Activated CD4-positive, alpha-beta T cell treated with anti-CD3 and anti-CD28 coated beads for 36 hours (primary cell): ENCODE results near the gene C7orf25. TPM values are rescaled to one million over a fixed set of nuclear protein-coding genes. Genes with fewer than 3 reads are reported as not detected.

ENCODE experiments used
- ATAC-seq: fragments of 200-7000 bp; cut with Tn5 transposase; one replicate; pipeline ENCODE4 v1.10.0; 2021; ENCODE audit warnings: mild to moderate bottlenecking, moderate library complexity
- CTCF ChIA-PET: fragments of 350-600 bp; sonication (Branson Sonifier 250); formaldehyde crosslinking; loops from one replicate; lab custom pipeline; 2021; ENCODE audit warnings: antibody characterized with exemption; lab: Charles Lee
- POLR2A ChIA-PET: fragments of 350-600 bp; sonication (Branson Sonifier 250); formaldehyde crosslinking; loops from one replicate; lab custom pipeline; 2021; ENCODE audit warnings: antibody characterized with exemption, inconsistent platforms; lab: Charles Lee
- DNase-seq: peaks from one replicate; pipeline ENCODE4 v3.0.0-alpha.2; 2020
- H3K27ac Mint-ChIP-seq: one replicate; pipeline ENCODE4 v1.8.0; 2021; ENCODE audit warnings: mixed read lengths
- H3K27me3 Mint-ChIP-seq: one replicate; pipeline ENCODE4 v1.8.0; 2021; ENCODE audit warnings: mixed read lengths
- H3K36me3 Mint-ChIP-seq: one replicate; pipeline ENCODE4 v1.8.0; 2021; ENCODE audit warnings: low read depth, mixed read lengths
- H3K4me1 Mint-ChIP-seq: one replicate; pipeline ENCODE4 v1.8.0; 2021; ENCODE audit warnings: mixed read lengths
- H3K4me3 Mint-ChIP-seq: one replicate; pipeline ENCODE4 v1.8.0; 2021; ENCODE audit warnings: mild to moderate bottlenecking, moderate library complexity, mixed read lengths
- H3K9me3 Mint-ChIP-seq: one replicate; pipeline ENCODE4 v1.8.0; 2021; ENCODE audit warnings: low read depth, mixed read lengths
- intact Hi-C, 2 experiments: fragments of 100-400 bp; cut with DNase I in 1 of 2; cut with micrococcal nuclease in 1 of 2; formaldehyde crosslinking; loops; one replicate each; pipeline versions ENCODE4 v1.14.2 to v1.15.1; 2022 to 2024; cut with DNase I, micrococcal nuclease
- total RNA-seq, 2 experiments: library from RNA; stranded (reverse); gene quantifications; one replicate each; pipeline ENCODE4 v1.2.3, GENCODE V29; 2021

The C7orf25 gene
- total RNA-seq, 2 experiments from 2014 or later, result 2.7 to 5.4 TPM

- CTCF ChIA-PET, result interaction anchor here (0.9 to 1.4 kb wide), 2 partner anchors 54 to 940 kb away, joined by 3 to 5 read pairs; no protein-coding TSS in a partner anchor
- no peaks in the 10 kb centered on the region for H3K4me1 Mint-ChIP-seq
- no peak for DNase-seq
- no peak for ATAC-seq
- H3K27ac Mint-ChIP-seq, result no peak overlapping the region
- POLR2A ChIA-PET, result no interaction called here
- no peak overlapping the region for H3K4me3 Mint-ChIP-seq
- no peaks in the 10 kb centered on the region for H3K9me3 Mint-ChIP-seq
- H3K36me3 Mint-ChIP-seq, result no peaks in the 10 kb centered on the region
- no peaks in the 10 kb centered on the region for H3K27me3 Mint-ChIP-seq
- intact Hi-C loops, result no loop called here
These were observed 31.5 kb downstream of the C7orf25 start for GRCh38 chr7:42880392-42880791.

- H3K9me3 Mint-ChIP-seq, result no peaks in the 10 kb centered on the region
- DNase-seq (no peak), ATAC-seq (no peak)
- H3K4me3 Mint-ChIP-seq, result no peak overlapping the region
- intact Hi-C loops, result loop anchor here in 1 of 2 experiments (5.0 kb wide), 2 partner anchors 866 to 901 kb away; no protein-coding TSS in a partner anchor
- H3K4me1 Mint-ChIP-seq, result no peaks in the 10 kb centered on the region
- H3K27me3 Mint-ChIP-seq, result no peaks in the 10 kb centered on the region
- no peaks in the 10 kb centered on the region for H3K36me3 Mint-ChIP-seq
- CTCF ChIA-PET, result interaction anchor here (0.6 to 2.7 kb wide), 6 partner anchors 9 to 775 kb away, joined by 3 to 16 read pairs (median 3); no protein-coding TSS in a partner anchor
- POLR2A ChIA-PET, result no interaction called here
- no peak overlapping the region for H3K27ac Mint-ChIP-seq
These were observed 33.6 kb downstream of the C7orf25 start for GRCh38 chr7:42878303-42878702.

- ATAC-seq (no peak), DNase-seq (no peak)
- no peaks in the 10 kb centered on the region for H3K27me3 Mint-ChIP-seq
- no peaks in the 10 kb centered on the region for H3K36me3 Mint-ChIP-seq
- no peak overlapping the region for H3K27ac Mint-ChIP-seq
- H3K4me1 Mint-ChIP-seq, result no peaks in the 10 kb centered on the region
- H3K9me3 Mint-ChIP-seq, result no peaks in the 10 kb centered on the region
- CTCF ChIA-PET, result interaction anchor here (0.6 to 2.7 kb wide), 10 partner anchors 9 to 937 kb away, joined by 3 to 16 read pairs (median 4); no protein-coding TSS in a partner anchor
- intact Hi-C loops, result loop anchor here in 1 of 2 experiments (2.0 to 5.0 kb wide), 3 partner anchors 866 to 937 kb away; no protein-coding TSS in a partner anchor
- H3K4me3 Mint-ChIP-seq, result no peak overlapping the region
- POLR2A ChIA-PET, result no interaction called here
These were observed 34.0 kb downstream of the C7orf25 start for GRCh38 chr7:42877862-42878261.

GRCh38 chr7:42876182-42877068 is 35.4 kb downstream of the C7orf25 start:
- no peak overlapping the region for H3K27ac Mint-ChIP-seq
- no peaks in the 10 kb centered on the region for H3K9me3 Mint-ChIP-seq
- intact Hi-C loops, result loop anchor here in 1 of 2 experiments (2.0 to 5.0 kb wide), 3 partner anchors 864 to 936 kb away; no protein-coding TSS in a partner anchor
- H3K27me3 Mint-ChIP-seq, result no peaks in the 10 kb centered on the region
- H3K4me3 Mint-ChIP-seq, result no peak overlapping the region
- ChIA-PET CTCF (interaction anchor here (0.6 to 2.7 kb wide), 17 partner anchors 9 to 936 kb away, joined by 3 to 16 read pairs (median 4); no protein-coding TSS in a partner anchor), POLR2A (interaction anchor here (0.5 to 0.6 kb wide), 2 partner anchors 14 to 31 kb away, joined by 3 to 4 read pairs; no protein-coding TSS in a partner anchor)
- ATAC-seq (peak; percentile 73), DNase-seq (peak; percentile 80)
- H3K36me3 Mint-ChIP-seq, result no peaks in the 10 kb centered on the region
- H3K4me1 Mint-ChIP-seq, result no peaks in the 10 kb centered on the region

- Mint-ChIP-seq H3K27me3 (peaks cover 17% of the 10 kb centered on the region), H3K4me3 (peak overlapping the region; percentile 1), H3K27ac (peak overlapping the region; percentile 53), H3K4me1 (peaks cover 20% of the 10 kb centered on the region), H3K36me3 (peaks cover 5% of the 10 kb centered on the region), H3K9me3 (peaks cover 4% of the 10 kb centered on the region)
- DNase-seq (peak; percentile 76), ATAC-seq (peak; percentile 96)
- ChIA-PET POLR2A (no interaction called here), CTCF (no interaction called here)
- intact Hi-C loops, result loop anchor here in 1 of 2 experiments (1.0 to 10.0 kb wide), 3 partner anchors 43 to 987 kb away; partner anchors contain the start of gene C7orf25
These were observed 42.5 kb downstream of the C7orf25 start for GRCh38 chr7:42869131-42870020.

GRCh38 chr7:42868480-42868879 is 43.4 kb downstream of the C7orf25 start:
- POLR2A ChIA-PET, result no interaction called here
- no peak for DNase-seq
- CTCF ChIA-PET, result no interaction called here
- H3K27ac Mint-ChIP-seq, result no peak overlapping the region
- H3K4me1 Mint-ChIP-seq, result peaks cover 20% of the 10 kb centered on the region
- H3K9me3 Mint-ChIP-seq, result peaks cover 11% of the 10 kb centered on the region
- intact Hi-C loops, result loop anchor here in 1 of 2 experiments (5.0 to 10.0 kb wide), 2 partner anchors 394 to 986 kb away; no protein-coding TSS in a partner anchor
- H3K4me3 Mint-ChIP-seq, result peak overlapping the region; percentile 17
- peaks cover 24% of the 10 kb centered on the region for H3K27me3 Mint-ChIP-seq
- no peak for ATAC-seq
- H3K36me3 Mint-ChIP-seq, result peaks cover 7% of the 10 kb centered on the region

Other genes with a start within 250 kb of the C7orf25 start
- 100 to 1,000 TPM; 109 to 217 TPM for gene PSMA2, start 20.1 kb upstream of the C7orf25 start, total RNA-seq
- 10 to 100 TPM; 74.7 to 75.5 TPM for gene MRPL32, start 20.3 kb upstream of the C7orf25 start, total RNA-seq
- gene HECW1, start 200.6 kb upstream of the C7orf25 start, total RNA-seq, result not detected